ENCODE measurements around the gene EPS8. TPM values are rescaled to one million over a fixed set of nuclear protein-coding genes. Genes with fewer than 3 reads are reported as not detected.

The EPS8 gene
- total and polyA plus RNA-seq, 12 donors: 11.4 to 76.8 (median 26.7) TPM

DNA sequence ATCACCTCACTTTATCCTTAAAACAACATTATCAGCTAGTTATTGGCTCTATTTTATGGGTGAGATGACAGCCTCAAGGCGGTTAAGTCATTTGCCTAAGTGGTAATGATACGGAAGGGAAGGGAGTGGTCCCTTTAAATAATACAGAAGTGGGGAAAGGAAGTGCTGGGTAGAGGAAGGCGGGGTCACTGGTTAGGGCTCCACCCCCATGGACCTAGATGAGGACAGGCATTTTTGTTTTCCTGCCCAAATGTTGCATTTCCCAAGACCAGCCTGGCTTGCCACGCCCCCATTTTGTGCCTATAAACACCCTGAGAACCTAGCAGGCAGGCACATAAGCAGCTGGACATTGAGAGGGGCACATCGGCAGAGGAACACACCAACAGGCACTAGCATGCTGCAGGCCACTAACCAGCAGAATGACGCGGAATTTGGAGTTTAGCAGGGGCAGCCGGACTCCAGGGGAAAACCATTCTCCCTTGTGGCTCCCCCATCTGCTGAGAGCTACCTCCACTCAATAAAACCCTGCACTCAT is 100.9 kb downstream of the EPS8 start:
- intact Hi-C loops (cut with DNase I): no loop called here
- WGBS, 4 donors: 73 to 81% (median 76%) methylated on average over 5 to 8 of the region's 8 CpGs

DNA sequence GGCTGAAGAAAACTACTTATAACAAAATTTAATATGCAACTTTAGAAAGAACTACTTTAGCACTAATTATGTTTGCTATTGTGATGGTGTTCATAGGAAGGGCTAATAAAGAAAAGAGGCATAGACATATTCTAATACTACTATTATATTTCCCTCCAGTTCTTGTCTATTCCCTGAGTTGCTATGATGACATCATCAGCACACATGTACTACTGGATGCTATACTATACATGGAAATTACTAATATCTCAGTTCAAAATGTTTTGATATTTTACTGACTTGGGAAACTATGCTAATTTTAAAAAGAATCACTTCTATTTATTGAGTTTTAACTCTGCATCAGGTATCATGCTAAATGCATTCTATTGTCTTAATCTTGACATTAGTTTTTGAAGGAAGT is 101.6 kb downstream of the EPS8 start:
- intact Hi-C loops (cut with DNase I): no loop called here
- Histone ChIP-seq H3K4me1 (replicated peaks in 1 of 2) (peaks cover 0 to 16% of the 10 kb centered on the region in 2 donors), H3K9me3 (replicated peaks in 1 of 3) (no peaks in the 10 kb centered on the region), H3K27me3 (no peaks in the 10 kb centered on the region), H3K27ac (no peak overlapping the region), H3K36me3 (replicated peaks in 1 of 2) (no peaks in the 10 kb centered on the region), H3K4me3 (no peak overlapping the region)
- DNase-seq: no peak
- no peak for TF ChIP-seq POLR2A (IDR thresholded peaks at IDR 0.05)
- TF ChIP-seq, protein P1, sequence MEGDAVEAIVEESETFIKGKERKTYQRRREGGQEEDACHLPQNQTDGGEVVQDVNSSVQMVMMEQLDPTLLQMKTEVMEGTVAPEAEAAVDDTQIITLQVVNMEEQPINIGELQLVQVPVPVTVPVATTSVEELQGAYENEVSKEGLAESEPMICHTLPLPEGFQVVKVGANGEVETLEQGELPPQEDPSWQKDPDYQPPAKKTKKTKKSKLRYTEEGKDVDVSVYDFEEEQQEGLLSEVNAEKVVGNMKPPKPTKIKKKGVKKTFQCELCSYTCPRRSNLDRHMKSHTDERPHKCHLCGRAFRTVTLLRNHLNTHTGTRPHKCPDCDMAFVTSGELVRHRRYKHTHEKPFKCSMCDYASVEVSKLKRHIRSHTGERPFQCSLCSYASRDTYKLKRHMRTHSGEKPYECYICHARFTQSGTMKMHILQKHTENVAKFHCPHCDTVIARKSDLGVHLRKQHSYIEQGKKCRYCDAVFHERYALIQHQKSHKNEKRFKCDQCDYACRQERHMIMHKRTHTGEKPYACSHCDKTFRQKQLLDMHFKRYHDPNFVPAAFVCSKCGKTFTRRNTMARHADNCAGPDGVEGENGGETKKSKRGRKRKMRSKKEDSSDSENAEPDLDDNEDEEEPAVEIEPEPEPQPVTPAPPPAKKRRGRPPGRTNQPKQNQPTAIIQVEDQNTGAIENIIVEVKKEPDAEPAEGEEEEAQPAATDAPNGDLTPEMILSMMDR (IDR thresholded peaks at IDR 0.05): no peak

More for the DNA sequence above, 100.9 kb downstream of the EPS8 start:
- no peaks in the 10 kb centered on the region for H3K27me3 ChIP-seq
- no peaks in the 10 kb centered on the region for H3K36me3 ChIP-seq (replicated peaks in 1 of 2)
- DNase-seq: peak; percentile 33 to 83 (median 56)
- peak in 1 of 2 donors; percentile 39 for TF ChIP-seq POLR2A (IDR thresholded peaks at IDR 0.05)
- TF ChIP-seq, protein P1 (IDR thresholded peaks at IDR 0.05): no peak
- peak overlapping the region; percentile 11 to 61 (median 40) for H3K27ac ChIP-seq
- no peaks in the 10 kb centered on the region for H3K9me3 ChIP-seq (replicated peaks in 1 of 3)
- H3K4me1 ChIP-seq (replicated peaks in 1 of 2): peaks cover 0 to 16% of the 10 kb centered on the region in 2 donors
- no peak overlapping the region for H3K4me3 ChIP-seq

DNA sequence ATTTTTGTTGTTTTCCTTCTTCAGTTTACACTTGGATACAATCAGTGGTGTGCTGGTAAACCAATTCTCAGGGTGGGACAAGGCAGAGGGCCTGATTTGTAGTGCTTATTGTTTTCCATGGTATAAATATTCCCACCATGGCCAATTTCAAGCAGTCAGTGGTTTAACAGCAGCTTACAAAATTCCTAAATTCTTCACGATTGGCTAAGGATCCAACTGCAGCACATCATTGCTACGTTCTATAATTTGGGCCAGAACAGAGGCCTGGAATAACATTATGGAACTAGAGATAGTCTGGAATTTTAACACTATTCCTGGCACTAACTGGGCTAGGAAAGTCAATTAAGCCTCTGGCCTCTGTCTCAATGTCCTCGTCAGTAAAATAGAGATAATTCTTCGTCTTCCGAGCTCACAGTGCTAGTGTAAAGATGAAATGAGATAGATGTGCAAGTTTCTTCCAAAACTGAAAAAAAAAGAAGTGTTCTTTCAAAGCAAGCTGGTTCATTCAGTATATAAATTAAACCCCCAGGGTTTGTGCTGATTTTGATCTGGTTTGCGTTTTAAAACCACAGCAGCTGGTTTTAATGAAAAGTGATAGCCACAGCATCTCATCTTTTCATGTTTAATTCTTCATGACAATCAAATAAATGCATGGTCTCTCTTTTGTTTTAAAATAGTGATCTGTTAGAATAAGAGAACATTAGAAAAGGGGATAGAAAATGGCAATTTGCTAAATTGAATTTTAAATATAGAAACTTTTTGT is 104.1 kb downstream of the EPS8 start:
- Histone ChIP-seq H3K4me1 (replicated peaks in 1 of 2) (peaks cover 0 to 10% of the 10 kb centered on the region in 2 donors), H3K27ac (no peak overlapping the region), H3K27me3 (no peaks in the 10 kb centered on the region), H3K9me3 (replicated peaks in 1 of 3) (no peaks in the 10 kb centered on the region), H3K36me3 (replicated peaks in 1 of 2) (no peaks in the 10 kb centered on the region), H3K4me3 (no peak overlapping the region)
- TF ChIP-seq, protein P1 (IDR thresholded peaks at IDR 0.05): no peak
- no peak for TF ChIP-seq POLR2A (IDR thresholded peaks at IDR 0.05)
- intact Hi-C loops (cut with DNase I): no loop called here
- DNase-seq: no peak
- 87 to 90% (median 89%) methylated on average over 6 of the region's 6 CpGs for WGBS, 4 donors

DNA sequence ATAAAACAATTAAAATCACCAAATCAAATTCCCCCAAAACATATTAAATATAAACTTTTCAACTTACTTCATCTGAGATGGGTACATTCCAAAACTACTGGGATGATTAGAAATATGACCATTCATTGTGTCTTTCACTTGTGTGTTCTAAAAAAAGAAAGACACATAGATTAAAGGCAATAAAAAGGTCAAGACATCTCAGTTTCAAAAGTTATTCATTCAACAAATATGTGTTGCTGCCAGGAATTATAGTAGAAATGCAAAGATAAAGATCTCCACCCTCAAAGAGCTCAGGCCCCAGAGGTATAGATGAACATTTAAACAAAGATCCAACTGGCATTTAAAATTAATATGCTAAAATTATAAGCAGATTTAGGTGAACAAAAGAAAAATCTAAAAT is 106.4 kb downstream of the EPS8 start:
- no peaks in the 10 kb centered on the region for H3K36me3 ChIP-seq (replicated peaks in 1 of 2)
- no peak overlapping the region for H3K4me3 ChIP-seq
- no peak for DNase-seq
- no peak overlapping the region for H3K27ac ChIP-seq
- H3K4me1 ChIP-seq (replicated peaks in 1 of 2): no peaks in the 10 kb centered on the region
- TF ChIP-seq, protein P1 (IDR thresholded peaks at IDR 0.05): no peak
- TF ChIP-seq POLR2A (IDR thresholded peaks at IDR 0.05): no peak
- no peaks in the 10 kb centered on the region for H3K27me3 ChIP-seq
- H3K9me3 ChIP-seq (replicated peaks in 1 of 3): no peaks in the 10 kb centered on the region
- intact Hi-C loops (cut with DNase I): no loop called here

All from adrenal gland (tissue), 12 donors.